CD4-positive, alpha-beta T cell (primary cell): ENCODE data around the gene THADA. TPM values are rescaled to one million over a fixed set of nuclear protein-coding genes. Genes with fewer than 3 reads are reported as not detected.

ENCODE experiments used
- ATAC-seq: fragments of 200-7000 bp; cut with Tn5 transposase; one replicate; pipeline ENCODE4 v1.10.0; 2022; ENCODE audit warnings: mild to moderate bottlenecking; ENCODE audit not compliant: poor library complexity
- CTCF ChIA-PET: fragments of 350-600 bp; sonication (Branson Sonifier 250); formaldehyde crosslinking; loops from one replicate; lab custom pipeline; 2021; ENCODE audit warnings: antibody characterized with exemption, inconsistent platforms; lab: Charles Lee
- POLR2A ChIA-PET: fragments of 350-600 bp; sonication (Branson Sonifier 250); formaldehyde crosslinking; loops from one replicate; lab custom pipeline; 2021; ENCODE audit warnings: antibody characterized with exemption, inconsistent platforms; lab: Charles Lee
- DNase-seq, 14 experiments: peaks; one replicate each; pipeline ENCODE4 v3.0.0-alpha.2; 2013 to 2020; ENCODE audit warnings: mixed read lengths in 2 of 14
- H3K27ac ChIP-seq, 2 donors: one replicate each; pipeline versions ENCODE4 v1.5.1 to v1.7.0; 2013; ENCODE audit warnings: low read length in 2 of 2, low read depth in 1 of 2, mild to moderate bottlenecking in 1 of 2
- H3K27me3 ChIP-seq, 2 experiments: 1 replicate in 1 of 2; 2 replicates in 1 of 2; pipeline versions ENCODE4 v1.6.1 to v1.7.0; 2013; ENCODE audit warnings: low read length in 2 of 2, control low read depth in 1 of 2, mild to moderate bottlenecking in 1 of 2, moderate library complexity in 1 of 2; ENCODE audit not compliant: insufficient read depth in 2 of 2, control insufficient read depth in 1 of 2
- H3K36me3 ChIP-seq: one replicate; pipeline ENCODE4 v1.6.1; 2013; ENCODE audit warnings: low read length, control low read depth; ENCODE audit not compliant: insufficient read depth
- H3K4me1 ChIP-seq: one replicate; pipeline ENCODE4 v1.6.1; 2013; ENCODE audit warnings: low read length, control low read depth; ENCODE audit not compliant: insufficient read depth
- H3K4me3 ChIP-seq: one replicate; pipeline ENCODE4 v1.5.1; 2013; ENCODE audit warnings: mild to moderate bottlenecking, low read length, moderate library complexity
- H3K9me3 ChIP-seq, 2 experiments: 1 replicate in 1 of 2; 2 replicates in 1 of 2; pipeline versions ENCODE4 v1.6.1 to v1.7.0; 2013; ENCODE audit warnings: low read length in 2 of 2, mild to moderate bottlenecking in 2 of 2, control low read depth in 1 of 2, moderate library complexity in 1 of 2; ENCODE audit not compliant: control insufficient read depth in 1 of 2, insufficient read depth in 1 of 2
- H3K27ac Mint-ChIP-seq: one replicate; pipeline ENCODE4 v1.8.0; 2020; ENCODE audit warnings: mixed read lengths
- H3K27me3 Mint-ChIP-seq: one replicate; pipeline ENCODE4 v1.8.0; 2021; ENCODE audit warnings: mixed read lengths
- H3K36me3 Mint-ChIP-seq: one replicate; pipeline ENCODE4 v1.8.0; 2021; ENCODE audit warnings: low read depth, mixed read lengths
- H3K4me1 Mint-ChIP-seq: one replicate; pipeline ENCODE4 v1.8.0; 2021; ENCODE audit warnings: low read depth, mixed read lengths
- H3K4me3 Mint-ChIP-seq: one replicate; pipeline ENCODE4 v1.8.0; 2020; ENCODE audit warnings: mild to moderate bottlenecking, mixed read lengths
- H3K9me3 Mint-ChIP-seq: one replicate; pipeline ENCODE4 v1.8.0; 2020; ENCODE audit warnings: mixed read lengths
- intact Hi-C, 2 experiments: fragments of 100-400 bp; cut with DNase I in 1 of 2; cut with micrococcal nuclease in 1 of 2; formaldehyde crosslinking; loops; one replicate each; pipeline versions ENCODE4 v1.15.1 to v1.9.0; 2023 to 2025; cut with DNase I, micrococcal nuclease
- total RNA-seq, 174 experiments: library from RNA in 2 of 174; stranded (reverse) in 2 of 174; gene quantifications; one replicate each; pipeline ENCODE4 v1.2.3 and lab custom pipeline; 2021 to 2026
- TF ChIP-seq, protein P1 (sequence below): fragments of 200-600 bp; IDR thresholded peaks from one replicate; pipeline ENCODE4 v1.8.0; 2022; ENCODE audit warnings: antibody characterized with exemption, mild to moderate bottlenecking

THADA gene
- total RNA-seq, 2 experiments from 2014 or later = 29.3 to 32.9 TPM

DNA sequence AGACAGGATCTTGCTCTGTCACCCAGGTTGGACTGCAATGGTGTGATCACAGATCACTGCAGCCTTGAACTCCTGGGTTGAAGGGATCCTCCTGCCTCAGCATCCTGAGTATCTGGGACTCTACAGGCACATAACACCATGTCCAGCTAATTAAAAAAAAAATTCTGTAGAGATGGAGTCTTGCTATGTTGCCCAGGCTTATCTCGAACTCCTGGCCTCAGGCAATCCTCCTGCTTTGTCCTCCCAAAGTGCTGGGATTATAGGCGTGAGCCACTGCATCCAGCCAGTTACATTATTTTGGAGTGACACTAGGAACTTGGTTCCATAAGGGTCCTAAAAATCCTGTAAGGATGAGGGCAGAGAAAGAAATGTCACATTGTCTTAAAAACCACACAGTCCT lies 280.4 kb downstream of the THADA start:
- Histone ChIP-seq H3K27me3 (no peaks in the 10 kb centered on the region), H3K4me1 (no peaks in the 10 kb centered on the region), H3K27ac (no peak overlapping the region), H3K9me3 (no peaks in the 10 kb centered on the region), H3K36me3 (peaks cover 9% of the 10 kb centered on the region), H3K4me3 (no peak overlapping the region)
- no peak overlapping the region for H3K27ac Mint-ChIP-seq
- DNase-seq (no peak), ATAC-seq (no peak)
- intact Hi-C loops = no loop called here
- peaks cover 43% of the 10 kb centered on the region for H3K36me3 Mint-ChIP-seq
- ChIA-PET CTCF (no interaction called here), POLR2A (interaction anchor here (0.6 kb wide), 1 partner anchor 211 kb away, joined by 3 read pairs; no protein-coding TSS in a partner anchor)
- no peaks in the 10 kb centered on the region for H3K27me3 Mint-ChIP-seq
- no peak overlapping the region for H3K4me3 Mint-ChIP-seq
- no peaks in the 10 kb centered on the region for H3K9me3 Mint-ChIP-seq
- TF ChIP-seq, protein P1, sequence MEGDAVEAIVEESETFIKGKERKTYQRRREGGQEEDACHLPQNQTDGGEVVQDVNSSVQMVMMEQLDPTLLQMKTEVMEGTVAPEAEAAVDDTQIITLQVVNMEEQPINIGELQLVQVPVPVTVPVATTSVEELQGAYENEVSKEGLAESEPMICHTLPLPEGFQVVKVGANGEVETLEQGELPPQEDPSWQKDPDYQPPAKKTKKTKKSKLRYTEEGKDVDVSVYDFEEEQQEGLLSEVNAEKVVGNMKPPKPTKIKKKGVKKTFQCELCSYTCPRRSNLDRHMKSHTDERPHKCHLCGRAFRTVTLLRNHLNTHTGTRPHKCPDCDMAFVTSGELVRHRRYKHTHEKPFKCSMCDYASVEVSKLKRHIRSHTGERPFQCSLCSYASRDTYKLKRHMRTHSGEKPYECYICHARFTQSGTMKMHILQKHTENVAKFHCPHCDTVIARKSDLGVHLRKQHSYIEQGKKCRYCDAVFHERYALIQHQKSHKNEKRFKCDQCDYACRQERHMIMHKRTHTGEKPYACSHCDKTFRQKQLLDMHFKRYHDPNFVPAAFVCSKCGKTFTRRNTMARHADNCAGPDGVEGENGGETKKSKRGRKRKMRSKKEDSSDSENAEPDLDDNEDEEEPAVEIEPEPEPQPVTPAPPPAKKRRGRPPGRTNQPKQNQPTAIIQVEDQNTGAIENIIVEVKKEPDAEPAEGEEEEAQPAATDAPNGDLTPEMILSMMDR = no peak
- H3K4me1 Mint-ChIP-seq = peaks cover 6% of the 10 kb centered on the region

DNA sequence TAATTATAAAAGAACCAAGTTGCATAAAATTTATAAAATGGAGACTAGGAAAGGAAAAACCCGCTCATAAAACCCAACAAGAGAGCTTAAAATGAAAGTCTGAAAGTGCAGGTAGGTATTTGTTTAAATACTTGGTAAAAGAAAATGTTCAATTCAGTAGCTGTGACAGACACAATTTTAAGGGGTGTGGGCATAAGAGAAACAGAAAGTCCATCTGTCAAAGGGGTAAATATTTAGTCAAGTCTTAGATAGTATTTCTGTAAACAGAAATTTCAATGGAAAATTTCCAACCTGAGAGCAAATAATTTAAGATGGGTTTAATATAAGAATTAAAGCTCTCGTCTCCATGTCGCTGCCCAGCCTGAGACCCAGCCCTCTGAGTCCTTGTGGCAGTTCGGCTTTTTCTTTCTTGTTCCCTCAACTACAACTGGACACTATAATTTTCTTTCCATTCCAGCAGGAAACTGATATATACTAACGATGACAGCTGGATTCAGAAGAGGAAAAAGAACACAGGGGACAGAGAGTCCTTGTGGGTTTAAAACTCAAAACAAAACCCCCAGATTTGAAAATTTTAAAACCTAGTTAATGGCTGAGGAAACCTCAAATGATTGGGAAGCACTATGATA lies 281.4 kb downstream of the THADA start:
- no peaks in the 10 kb centered on the region for H3K9me3 Mint-ChIP-seq

DNA sequence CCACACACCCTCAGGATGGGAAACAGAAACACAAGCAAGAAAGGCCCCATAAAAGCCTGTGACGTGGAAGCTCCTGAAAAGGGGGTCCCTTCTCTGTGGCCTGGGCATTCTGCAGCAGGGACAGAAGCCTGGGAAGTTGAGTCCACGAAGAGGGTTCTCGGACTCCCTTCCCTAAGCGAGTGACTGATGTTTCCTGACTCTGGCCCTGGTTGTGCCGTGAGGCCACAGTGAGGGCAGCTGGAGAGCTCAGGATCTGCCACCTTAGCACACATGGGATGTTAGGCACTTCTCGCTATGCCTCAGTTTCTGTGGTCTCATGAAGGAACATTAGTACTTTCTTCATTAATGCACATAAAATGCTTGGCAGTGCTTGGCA lies 282.2 kb downstream of the THADA start:
- Mint-ChIP-seq H3K4me1 (peaks cover 6% of the 10 kb centered on the region), H3K27me3 (no peaks in the 10 kb centered on the region), H3K27ac (no peak overlapping the region), H3K36me3 (peaks cover 37% of the 10 kb centered on the region), H3K9me3 (no peaks in the 10 kb centered on the region), H3K4me3 (no peak overlapping the region)
- POLR2A ChIA-PET = no interaction called here
- Histone ChIP-seq H3K4me3 (no peak overlapping the region), H3K27me3 (no peaks in the 10 kb centered on the region), H3K4me1 (no peaks in the 10 kb centered on the region), H3K9me3 (no peaks in the 10 kb centered on the region), H3K36me3 (no peaks in the 10 kb centered on the region), H3K27ac (no peak overlapping the region)
- ATAC-seq (no peak), DNase-seq (no peak)
- TF ChIP-seq, protein P1 = no peak
- intact Hi-C loops = no loop called here
- CTCF ChIA-PET = no interaction called here

More for the DNA sequence above, 281.4 kb downstream of the THADA start:
- CTCF ChIA-PET = no interaction called here
- peaks cover 6% of the 10 kb centered on the region for H3K4me1 Mint-ChIP-seq
- POLR2A ChIA-PET = no interaction called here
- intact Hi-C loops = no loop called here
- TF ChIP-seq, protein P1 = no peak
- H3K27ac ChIP-seq = no peak overlapping the region
- H3K9me3 ChIP-seq = no peaks in the 10 kb centered on the region
- H3K4me1 ChIP-seq = no peaks in the 10 kb centered on the region
- peaks cover 39% of the 10 kb centered on the region for H3K36me3 Mint-ChIP-seq
- ATAC-seq = no peak
- H3K27ac Mint-ChIP-seq = no peak overlapping the region
- H3K27me3 ChIP-seq = no peaks in the 10 kb centered on the region
- H3K27me3 Mint-ChIP-seq = no peaks in the 10 kb centered on the region
- H3K4me3 ChIP-seq = no peak overlapping the region
- no peak overlapping the region for H3K4me3 Mint-ChIP-seq
- H3K36me3 ChIP-seq = peaks cover 4% of the 10 kb centered on the region
- no peak for DNase-seq
